Gastroesophageal sphincter (tissue), 4 donors: ENCODE data around the gene NAP1L4. TPM values are rescaled to one million over a fixed set of nuclear protein-coding genes. Genes with fewer than 3 reads are reported as not detected.

Experiments used
- ATAC-seq: fragments of 150-250 bp; one replicate; pipeline ENCODE4 v1.9.1; 2016; ENCODE audit warnings: mild to moderate bottlenecking, moderate library complexity
- H3K27ac ChIP-seq, 4 donors: fragments of 200-600 bp; sonication (generic) in 3 of 4; 1 replicate in 3 of 4; 2 replicates in 1 of 4; pipeline ENCODE4 v1.5.1; 2016 to 2019
- H3K27me3 ChIP-seq: fragments of 200-600 bp; sonication (generic); one replicate; pipeline ENCODE4 v1.5.1; 2019
- H3K36me3 ChIP-seq, 2 donors: fragments of 200-600 bp; sonication (generic); one replicate each; pipeline ENCODE4 v1.5.1; 2019; ENCODE audit warnings: control low read depth in 1 of 2
- H3K4me1 ChIP-seq, 3 donors: fragments of 200-600 bp; sonication (generic); 1 replicate in 2 of 3; 2 replicates in 1 of 3; pipeline ENCODE4 v1.5.1; 2016 to 2019; ENCODE audit warnings: control low read depth in 2 of 3
- H3K4me3 ChIP-seq, 2 donors: fragments of 200-600 bp; sonication (generic); one replicate each; pipeline ENCODE4 v1.5.1; 2019; ENCODE audit warnings: mild to moderate bottlenecking in 1 of 2, moderate library complexity in 1 of 2
- H3K9me3 ChIP-seq, 3 donors: fragments of 200-600 bp; sonication (generic); one replicate each; pipeline ENCODE4 v1.5.1; 2017 to 2019; ENCODE audit warnings: control low read depth in 2 of 3
- CTCF ChIP-seq, 4 experiments: fragments of 200-600 bp in 2 of 4; fragments of 450-650 bp in 2 of 4; sonication (generic) in 1 of 4; IDR thresholded peaks; one replicate each; pipeline ENCODE4 v1.5.1; 2017 to 2019; ENCODE audit warnings: antibody characterized with exemption in 4 of 4, mild to moderate bottlenecking in 2 of 4, moderate library complexity in 2 of 4
- EP300 ChIP-seq: sonication (generic); formaldehyde crosslinking; IDR thresholded peaks from one replicate; pipeline ENCODE4 v1.6.1; 2017; ENCODE audit warnings: antibody characterized with exemption, mild to moderate bottlenecking
- POLR2A ChIP-seq, 2 donors: fragments of 450-650 bp; IDR thresholded peaks; one replicate each; pipeline ENCODE4 v1.6.1; 2017; ENCODE audit warnings: antibody characterized with exemption in 2 of 2, mild to moderate bottlenecking in 2 of 2, moderate library complexity in 1 of 2
- POLR2AphosphoS5 ChIP-seq: sonication (generic); formaldehyde crosslinking; IDR thresholded peaks from one replicate; pipeline ENCODE4 v1.6.1; 2017; ENCODE audit warnings: antibody characterized with exemption
- WGBS, 2 donors: methylation state at CpG; one replicate each; pipeline ENCODE4 v1.1.5; 2018; ENCODE audit warnings: low coverage in 1 of 2; 5-methylcytosine and 5-hydroxymethylcytosine counted together
- total RNA-seq, 4 donors: library from RNA; depleted of rRNA; stranded (reverse); fragments of >200 nt; gene quantifications; one replicate each; pipeline ENCODE4 v1.1.0, GENCODE V29; 2016

The NAP1L4 gene
- total RNA-seq, 4 donors from 2014 or later: 107 to 175 (median 137) TPM

- no peak for TF ChIP-seq POLR2A (IDR thresholded peaks at IDR 0.05)
- no peak for TF ChIP-seq POLR2AphosphoS5
- no peak for TF ChIP-seq EP300
- TF ChIP-seq CTCF (IDR thresholded peaks at IDR 0.05): no peak
These were observed 20.1 kb upstream of the NAP1L4 start for GRCh38 chr11:3011891-3012885.

GRCh38 chr11:3010521-3011275, 18.6 kb upstream of the NAP1L4 start:
- TF ChIP-seq EP300: no peak
- no peak for TF ChIP-seq POLR2AphosphoS5
- no peak for TF ChIP-seq CTCF (IDR thresholded peaks at IDR 0.05)
- no peak for TF ChIP-seq POLR2A (IDR thresholded peaks at IDR 0.05)
- peak; percentile 10 for ATAC-seq
- WGBS, 2 donors: 80 to 90% methylated on average over 2 to 8 of the region's 13 CpGs

More at GRCh38 chr11:3011891-3012885, 20.1 kb upstream of the NAP1L4 start:
- ATAC-seq: no peak
- no peak overlapping the region for H3K4me3 ChIP-seq
- H3K36me3 ChIP-seq: peaks cover 0 to 100% of the 10 kb centered on the region in 2 donors
- H3K4me1 ChIP-seq: no peaks in the 10 kb centered on the region
- no peak overlapping the region for H3K27ac ChIP-seq
- no peaks in the 10 kb centered on the region for H3K9me3 ChIP-seq
- no peaks in the 10 kb centered on the region for H3K27me3 ChIP-seq
- WGBS, 2 donors: 96 to 100% methylated on average over 1 to 15 of the region's 31 CpGs

GRCh38 chr11:3010004-3010403, 17.9 kb upstream of the NAP1L4 start:
- peaks cover 0 to 7% (median 0%) of the 10 kb centered on the region in 3 donors for H3K4me1 ChIP-seq
- H3K4me3 ChIP-seq: no peak overlapping the region
- no peaks in the 10 kb centered on the region for H3K27me3 ChIP-seq
- no CpG with 5 or more reads among the region's 13 CpGs for WGBS, 2 donors
- no peaks in the 10 kb centered on the region for H3K9me3 ChIP-seq
- peaks cover 0 to 99% of the 10 kb centered on the region in 2 donors for H3K36me3 ChIP-seq
- no peak for ATAC-seq
- no peak overlapping the region for H3K27ac ChIP-seq
- TF ChIP-seq POLR2AphosphoS5 (no peak), CTCF (IDR thresholded peaks at IDR 0.05) (no peak), POLR2A (IDR thresholded peaks at IDR 0.05) (no peak), EP300 (no peak)

More at GRCh38 chr11:3010521-3011275, 18.6 kb upstream of the NAP1L4 start:
- Histone ChIP-seq H3K9me3 (no peaks in the 10 kb centered on the region), H3K4me1 (peaks cover 0 to 3% (median 0%) of the 10 kb centered on the region in 3 donors), H3K27ac (no peak overlapping the region), H3K27me3 (no peaks in the 10 kb centered on the region), H3K36me3 (peaks cover 0 to 100% of the 10 kb centered on the region in 2 donors), H3K4me3 (no peak overlapping the region)

GRCh38 chr11:3009481-3009880, 17.4 kb upstream of the NAP1L4 start:
- Histone ChIP-seq H3K27me3 (no peaks in the 10 kb centered on the region), H3K4me1 (peaks cover 0 to 7% (median 0%) of the 10 kb centered on the region in 3 donors), H3K36me3 (peaks cover 0 to 98% of the 10 kb centered on the region in 2 donors), H3K9me3 (no peaks in the 10 kb centered on the region), H3K4me3 (no peak overlapping the region), H3K27ac (no peak overlapping the region)
- 78 to 91% methylated on average over 3 to 4 of the region's 5 CpGs for WGBS, 2 donors
- no peak for TF ChIP-seq CTCF (IDR thresholded peaks at IDR 0.05)
- TF ChIP-seq POLR2A (IDR thresholded peaks at IDR 0.05): no peak
- TF ChIP-seq EP300: no peak
- TF ChIP-seq POLR2AphosphoS5: no peak
- no peak for ATAC-seq
